A172 (cell line): ENCODE data around the gene PLAAT5. TPM values are rescaled to one million over a fixed set of nuclear protein-coding genes. Genes with fewer than 3 reads are reported as not detected.
"Not testable (repeated sequence)": the region's sequence is repeated elsewhere in the genome, so short reads cannot be mapped to it uniquely, and the experiment has no call there.

ENCODE experiments used
- DNase-seq: peaks from one replicate; pipeline ENCODE4 v3.0.0-alpha.2; 2015; ENCODE audit warnings: low spot score
- total RNA-seq: library from RNA; depleted of rRNA; stranded (reverse); fragments of >200 nt; shearing (Covaris generic); gene quantifications from 2 replicates; pipeline ENCODE4 v1.2.3, GENCODE V29; 2014; rRNA removed

PLAAT5 gene
- total RNA-seq, 1 experiment from 2014 or later, result not detected

GRCh38 chr11:63480039-63480438, 10.9 kb downstream of the PLAAT5 start:
- DNase-seq, result no peak

GRCh38 chr11:63478896-63479295, 12.1 kb downstream of the PLAAT5 start:
- DNase-seq, result peak; percentile 81

GRCh38 chr11:63476618-63477017, 14.3 kb downstream of the PLAAT5 start:
- no peak for DNase-seq

- DNase-seq, result no peak
Measured at GRCh38 chr11:63472372-63472771, 18.6 kb downstream of the PLAAT5 start.

- DNase-seq, result no peak
Measured at GRCh38 chr11:63470311-63470710, 20.7 kb downstream of the PLAAT5 start.

- DNase-seq, result no peak
Measured at GRCh38 chr11:63462137-63462536, 28.8 kb downstream of the PLAAT5 start.

GRCh38 chr11:63459586-63459985, 31.4 kb downstream of the PLAAT5 start:
- DNase-seq, result peak; percentile 15

GRCh38 chr11:63448646-63449045, 42.3 kb downstream of the PLAAT5 start:
- DNase-seq, result no peak

GRCh38 chr11:63445720-63446119, 45.2 kb downstream of the PLAAT5 start:
- peak; percentile 22 for DNase-seq

GRCh38 chr11:63445118-63445517, 45.8 kb downstream of the PLAAT5 start:
- DNase-seq, result no peak

GRCh38 chr11:63444160-63444559, 46.8 kb downstream of the PLAAT5 start:
- DNase-seq, result no peak

- no peak for DNase-seq
Measured at GRCh38 chr11:63443714-63444113, 47.3 kb downstream of the PLAAT5 start.

GRCh38 chr11:63435831-63436230, 55.1 kb downstream of the PLAAT5 start:
- DNase-seq, result not testable (repeated sequence)

GRCh38 chr11:63435351-63435750, 55.6 kb downstream of the PLAAT5 start:
- DNase-seq, result not testable (repeated sequence)

GRCh38 chr11:63430731-63431130, 60.2 kb downstream of the PLAAT5 start:
- DNase-seq, result not testable (repeated sequence)

- no peak for DNase-seq
Measured at GRCh38 chr11:63427971-63428508, 62.9 kb downstream of the PLAAT5 start.

GRCh38 chr11:63417174-63417852, 73.7 kb downstream of the PLAAT5 start:
- no peak for DNase-seq

Other genes starting within 250 kb of the PLAAT5 start
- gene SLC22A25, start 247.6 kb downstream of the PLAAT5 start, total RNA-seq, result not detected in 2 replicates
- not detected in 2 replicates for gene SLC22A9, start 121.4 kb downstream of the PLAAT5 start, total RNA-seq
- gene LGALS12, start 14.9 kb upstream of the PLAAT5 start, total RNA-seq, result not detected in 2 replicates
- gene PLAAT4, start 45.6 kb upstream of the PLAAT5 start, total RNA-seq, result 11.9 and 22.4 TPM in 2 replicates
- gene PLAAT2, start 72.2 kb upstream of the PLAAT5 start, total RNA-seq, result 0.28 TPM in 1 of 2 replicates, not detected in the other
- 45.4 and 60.1 TPM in 2 replicates for gene PLAAT3, start 123.3 kb upstream of the PLAAT5 start, total RNA-seq
- 111 and 121 TPM in 2 replicates for gene ATL3, start 180.2 kb upstream of the PLAAT5 start, total RNA-seq
- 79.0 and 79.3 TPM in 2 replicates for gene RTN3, start 190.3 kb upstream of the PLAAT5 start, total RNA-seq